Tibial nerve (tissue), 4 donors: ENCODE results near the gene SKI. TPM values are rescaled to one million over a fixed set of nuclear protein-coding genes. Genes with fewer than 3 reads are reported as not detected.
"Not testable (repeated sequence)": the region's sequence is repeated elsewhere in the genome, so short reads cannot be mapped to it uniquely, and the experiment has no call there.

Experiments
- DNase-seq, 2 donors: peaks; one replicate each; pipeline ENCODE4 v3.0.0-alpha.2; 2019; ENCODE audit warnings: low spot score in 2 of 2
- H3K27ac ChIP-seq, 4 donors: fragments of 200-600 bp; sonication (generic) in 3 of 4; one replicate each; pipeline ENCODE4 v1.5.1; 2017 to 2019; ENCODE audit warnings: mild to moderate bottlenecking in 1 of 4
- H3K27me3 ChIP-seq, 2 donors: fragments of 200-600 bp; sonication (generic) in 1 of 2; one replicate each; pipeline versions ENCODE4 v1.5.1 to v1.6.0; 2017 to 2019
- H3K36me3 ChIP-seq, 3 donors: fragments of 200-600 bp; sonication (generic); one replicate each; pipeline ENCODE4 v1.5.1; 2018 to 2019
- H3K4me1 ChIP-seq, 4 donors: fragments of 200-600 bp; sonication (generic) in 3 of 4; one replicate each; pipeline ENCODE4 v1.5.1; 2017 to 2019
- H3K4me3 ChIP-seq, 4 donors: fragments of 200-600 bp; sonication (generic) in 3 of 4; one replicate each; pipeline ENCODE4 v1.5.1; 2017 to 2019; ENCODE audit warnings: mild to moderate bottlenecking in 1 of 4, moderate library complexity in 1 of 4
- H3K9me3 ChIP-seq, 4 donors: fragments of 200-600 bp; sonication (generic) in 3 of 4; one replicate each; pipeline ENCODE4 v1.5.1; 2017 to 2019
- EP300 ChIP-seq, 2 donors: sonication (generic); formaldehyde crosslinking; IDR thresholded peaks; one replicate each; pipeline ENCODE4 v1.6.1; 2017; ENCODE audit warnings: antibody characterized with exemption in 2 of 2, mild to moderate bottlenecking in 1 of 2
- POLR2A ChIP-seq, 2 donors: fragments of 450-650 bp; IDR thresholded peaks; one replicate each; pipeline ENCODE4 v1.6.1; 2017; ENCODE audit warnings: antibody characterized with exemption in 2 of 2, mild to moderate bottlenecking in 2 of 2, moderate library complexity in 2 of 2
- WGBS, 2 donors: methylation state at CpG; one replicate each; pipeline ENCODE4 v1.1.5; 2018; 5-methylcytosine and 5-hydroxymethylcytosine counted together
- total RNA-seq, 4 donors: library from RNA; depleted of rRNA; stranded (reverse); fragments of >200 nt; gene quantifications; one replicate each; pipeline ENCODE4 v1.1.0, GENCODE V29; 2016
- TF ChIP-seq, protein P1 (sequence below), 5 experiments: fragments of 200-600 bp in 3 of 5; fragments of 450-650 bp in 2 of 5; sonication (generic) in 3 of 5; IDR thresholded peaks; one replicate each; pipeline ENCODE4 v1.5.1; 2016 to 2019; ENCODE audit warnings: antibody characterized with exemption in 5 of 5, mild to moderate bottlenecking in 3 of 5, moderate library complexity in 2 of 5

SKI gene
- total RNA-seq, 4 donors from 2014 or later = 62.8 to 100 (median 72.2) TPM

DNA sequence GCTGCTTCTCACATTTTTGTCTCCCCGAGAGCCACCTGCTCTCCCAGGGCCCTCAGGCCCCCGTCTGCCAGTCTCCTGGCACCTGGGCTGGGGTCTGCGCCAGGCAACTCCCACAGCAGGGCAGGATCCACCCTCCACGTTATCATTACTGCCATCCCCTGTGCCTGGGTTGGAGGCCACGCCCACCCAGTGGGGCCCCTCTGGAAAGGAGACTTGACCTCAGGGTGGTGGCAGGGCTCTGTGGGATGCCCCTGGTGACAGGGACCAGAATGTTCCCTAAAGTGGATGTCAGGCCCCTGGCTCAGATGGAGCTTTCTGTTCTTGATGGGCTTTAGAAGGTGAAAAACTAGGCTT, 66.6 kb downstream of the SKI start:
- H3K27me3 ChIP-seq = no peaks in the 10 kb centered on the region
- peak overlapping the region in 2 of 4 donors; percentile 15 to 44 for H3K27ac ChIP-seq
- H3K36me3 ChIP-seq = no peaks in the 10 kb centered on the region
- no peak for DNase-seq
- 78 to 79% methylated on average over 5 of the region's 5 CpGs for WGBS, 2 donors
- TF ChIP-seq EP300 (IDR thresholded peaks at IDR 0.05) = no peak
- TF ChIP-seq, protein P1, sequence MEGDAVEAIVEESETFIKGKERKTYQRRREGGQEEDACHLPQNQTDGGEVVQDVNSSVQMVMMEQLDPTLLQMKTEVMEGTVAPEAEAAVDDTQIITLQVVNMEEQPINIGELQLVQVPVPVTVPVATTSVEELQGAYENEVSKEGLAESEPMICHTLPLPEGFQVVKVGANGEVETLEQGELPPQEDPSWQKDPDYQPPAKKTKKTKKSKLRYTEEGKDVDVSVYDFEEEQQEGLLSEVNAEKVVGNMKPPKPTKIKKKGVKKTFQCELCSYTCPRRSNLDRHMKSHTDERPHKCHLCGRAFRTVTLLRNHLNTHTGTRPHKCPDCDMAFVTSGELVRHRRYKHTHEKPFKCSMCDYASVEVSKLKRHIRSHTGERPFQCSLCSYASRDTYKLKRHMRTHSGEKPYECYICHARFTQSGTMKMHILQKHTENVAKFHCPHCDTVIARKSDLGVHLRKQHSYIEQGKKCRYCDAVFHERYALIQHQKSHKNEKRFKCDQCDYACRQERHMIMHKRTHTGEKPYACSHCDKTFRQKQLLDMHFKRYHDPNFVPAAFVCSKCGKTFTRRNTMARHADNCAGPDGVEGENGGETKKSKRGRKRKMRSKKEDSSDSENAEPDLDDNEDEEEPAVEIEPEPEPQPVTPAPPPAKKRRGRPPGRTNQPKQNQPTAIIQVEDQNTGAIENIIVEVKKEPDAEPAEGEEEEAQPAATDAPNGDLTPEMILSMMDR (IDR thresholded peaks at IDR 0.05) = no peak
- no peak for TF ChIP-seq POLR2A (IDR thresholded peaks at IDR 0.05)
- no peaks in the 10 kb centered on the region for H3K9me3 ChIP-seq
- peaks cover 6 to 100% (median 74%) of the 10 kb centered on the region in 4 donors for H3K4me1 ChIP-seq
- no peak overlapping the region for H3K4me3 ChIP-seq

DNA sequence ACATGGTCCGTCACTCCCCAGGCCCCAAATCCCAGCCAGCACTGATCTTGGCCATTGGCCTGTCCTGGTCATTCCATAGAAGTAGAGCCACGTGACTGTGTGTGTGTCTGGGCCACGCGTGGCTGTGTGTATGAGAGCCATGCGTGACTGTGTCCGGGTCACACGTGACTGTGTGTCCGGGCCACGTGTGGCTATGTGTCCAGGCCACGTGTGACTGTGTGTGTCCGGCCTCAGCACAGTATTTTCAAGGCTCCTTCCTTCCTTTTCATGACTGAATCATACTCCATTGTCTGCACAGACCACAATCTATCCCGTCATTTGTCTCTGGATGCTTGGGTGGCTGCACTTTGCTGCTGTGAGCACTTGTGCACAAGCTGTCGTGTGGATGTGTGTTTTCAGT, 67.4 kb downstream of the SKI start:
- H3K27me3 ChIP-seq = no peaks in the 10 kb centered on the region
- no peaks in the 10 kb centered on the region for H3K36me3 ChIP-seq
- no peaks in the 10 kb centered on the region for H3K9me3 ChIP-seq
- H3K4me1 ChIP-seq = peaks cover 3 to 100% (median 74%) of the 10 kb centered on the region in 4 donors
- DNase-seq = no peak
- TF ChIP-seq, protein P1 (IDR thresholded peaks at IDR 0.05) = no peak
- TF ChIP-seq EP300 (IDR thresholded peaks at IDR 0.05) (no peak), POLR2A (IDR thresholded peaks at IDR 0.05) (no peak)
- H3K4me3 ChIP-seq = no peak overlapping the region
- H3K27ac ChIP-seq = no peak overlapping the region
- WGBS, 2 donors = 92 to 93% methylated on average over 13 of the region's 13 CpGs

DNA sequence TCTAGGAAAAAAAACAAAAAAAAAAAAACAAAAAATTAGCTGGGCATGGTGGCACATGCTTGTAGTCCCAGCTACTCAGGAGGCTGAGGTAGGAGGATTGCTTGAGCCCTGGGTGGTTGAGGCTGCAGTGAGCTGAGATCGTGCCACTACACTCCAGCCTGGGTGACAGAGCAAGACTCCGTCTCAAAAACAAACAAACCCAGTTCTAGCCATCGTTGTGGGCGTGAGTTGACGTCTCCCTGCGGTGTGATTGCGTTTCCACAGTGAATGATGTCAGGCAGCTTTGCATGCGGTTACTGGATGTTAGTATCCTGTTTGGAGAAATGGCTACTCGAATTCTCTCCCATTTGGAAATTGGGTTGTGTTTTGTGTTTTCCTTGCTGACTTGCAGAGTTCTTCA, 68.1 kb downstream of the SKI start:
- Histone ChIP-seq H3K27ac (peak overlapping the region in 2 of 4 donors; percentile 18 to 45), H3K4me1 (peaks cover 3 to 100% (median 74%) of the 10 kb centered on the region in 4 donors)
- not testable (repeated sequence) for H3K27me3 ChIP-seq, H3K4me3 ChIP-seq, DNase-seq, H3K36me3 ChIP-seq, H3K9me3 ChIP-seq
- WGBS, 2 donors = 46 to 48% methylated on average over 9 of the region's 9 CpGs

DNA sequence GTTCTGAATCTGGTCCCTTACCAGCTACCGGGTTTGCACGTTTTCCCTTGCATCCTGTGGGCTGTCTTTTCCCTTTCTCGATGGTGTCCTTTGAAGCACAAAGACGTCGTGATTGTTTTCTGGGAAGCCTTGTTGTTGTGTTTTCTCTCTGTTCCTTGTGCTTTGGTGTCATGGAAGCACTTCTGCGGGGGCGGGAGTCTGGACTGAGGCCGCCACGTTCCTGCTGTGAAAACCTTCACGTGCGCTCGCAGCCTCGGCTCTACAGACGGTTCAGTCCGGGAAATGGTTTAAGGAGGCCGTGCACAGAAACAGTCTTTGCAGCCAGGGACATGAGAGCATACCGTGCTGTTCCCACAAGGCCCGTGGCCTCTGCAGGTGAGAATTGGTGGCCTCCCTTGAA, 68.5 kb downstream of the SKI start:
- Histone ChIP-seq H3K4me1 (peaks cover 3 to 100% (median 74%) of the 10 kb centered on the region in 4 donors), H3K27ac (peak overlapping the region in 2 of 4 donors; percentile 18 to 45), H3K4me3 (no peak overlapping the region), H3K9me3 (no peaks in the 10 kb centered on the region), H3K27me3 (no peaks in the 10 kb centered on the region), H3K36me3 (no peaks in the 10 kb centered on the region)
- no peak for DNase-seq
- 43 to 57% methylated on average over 18 of the region's 18 CpGs for WGBS, 2 donors
- TF ChIP-seq, protein P1 (IDR thresholded peaks at IDR 0.05) = no peak

DNA sequence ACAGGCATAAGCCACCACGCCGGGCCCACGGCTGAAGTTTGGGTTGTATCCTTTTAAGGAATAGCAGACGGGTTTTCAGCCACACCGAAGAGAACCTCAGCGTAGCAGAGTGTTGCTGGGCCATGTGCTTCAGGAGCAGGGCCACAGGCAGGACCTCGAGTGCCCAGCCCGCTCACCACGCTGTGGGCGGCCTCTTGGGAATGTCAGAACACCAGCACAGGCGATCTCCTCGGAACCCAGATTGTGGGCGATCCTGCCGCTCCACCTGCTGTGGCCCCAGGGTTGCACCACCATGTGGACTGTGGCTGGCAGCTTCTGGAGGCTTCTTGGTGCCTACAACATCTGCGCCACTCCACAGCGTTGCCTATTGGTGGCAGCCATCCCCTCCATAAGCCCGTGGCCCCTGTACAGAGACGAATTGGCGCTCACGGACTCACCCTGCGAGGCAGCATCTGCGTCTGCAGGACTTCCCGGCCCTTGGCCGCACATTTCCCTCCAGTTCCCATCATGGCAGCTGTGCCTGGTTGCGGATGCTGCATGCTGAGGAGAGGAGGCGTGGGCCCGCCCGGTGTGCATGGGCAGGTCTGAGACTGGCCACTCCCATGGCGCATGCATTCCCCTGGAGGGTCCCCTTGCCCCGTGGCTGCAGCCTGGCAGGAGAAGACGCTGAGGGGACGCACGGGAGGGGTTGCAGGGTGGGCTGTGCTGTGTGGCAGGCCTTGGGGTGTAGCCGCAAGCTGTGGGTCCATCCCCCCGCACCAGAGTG, 69.3 kb downstream of the SKI start:
- no peak for DNase-seq
- TF ChIP-seq POLR2A (IDR thresholded peaks at IDR 0.05) (no peak), EP300 (IDR thresholded peaks at IDR 0.05) (no peak)
- TF ChIP-seq, protein P1 (IDR thresholded peaks at IDR 0.05) = no peak
- Histone ChIP-seq H3K27ac (peak overlapping the region in 2 of 4 donors; percentile 18 to 45), H3K27me3 (no peaks in the 10 kb centered on the region), H3K9me3 (no peaks in the 10 kb centered on the region), H3K36me3 (no peaks in the 10 kb centered on the region), H3K4me1 (peaks cover 3 to 100% (median 71%) of the 10 kb centered on the region in 4 donors), H3K4me3 (no peak overlapping the region)
- WGBS, 2 donors = 87 to 90% methylated on average over 18 to 35 of the region's 35 CpGs
